Stimulated activated effector memory CD8-positive, alpha-beta T cell treated with anti-CD3 and anti-CD28 coated beads, Interleukin-12 subunit alpha, Interleukin-12 subunit beta, amount 100 ng/mL, for 72 hours (primary cell): ENCODE data around the gene TUB.

Experiments
- ATAC-seq: fragments of 150-1000 bp; cut with Tn5 transposase; 2 replicates; pipeline ENCODE4 v1.10.0; 2021
- DNase-seq, 2 donors: peaks; one replicate each; pipeline ENCODE4 v3.0.0; 2021 to 2022; ENCODE audit warnings: low spot score in 2 of 2
- H3K27ac Mint-ChIP-seq: one replicate; pipeline ENCODE4 v1.8.0; 2022; ENCODE audit warnings: mild to moderate bottlenecking, mixed read lengths
- H3K36me3 Mint-ChIP-seq: one replicate; pipeline ENCODE4 v1.8.0; 2022; ENCODE audit warnings: mild to moderate bottlenecking, mixed read lengths
- H3K4me1 Mint-ChIP-seq: one replicate; pipeline ENCODE4 v1.8.0; 2022; ENCODE audit warnings: mixed read lengths
- H3K4me3 Mint-ChIP-seq: one replicate; pipeline ENCODE4 v1.8.0; 2022; ENCODE audit warnings: mild to moderate bottlenecking, mixed read lengths
- H3K9me3 Mint-ChIP-seq: one replicate; pipeline ENCODE4 v1.8.0; 2022; ENCODE audit warnings: mixed read lengths

Gene TUB

DNA sequence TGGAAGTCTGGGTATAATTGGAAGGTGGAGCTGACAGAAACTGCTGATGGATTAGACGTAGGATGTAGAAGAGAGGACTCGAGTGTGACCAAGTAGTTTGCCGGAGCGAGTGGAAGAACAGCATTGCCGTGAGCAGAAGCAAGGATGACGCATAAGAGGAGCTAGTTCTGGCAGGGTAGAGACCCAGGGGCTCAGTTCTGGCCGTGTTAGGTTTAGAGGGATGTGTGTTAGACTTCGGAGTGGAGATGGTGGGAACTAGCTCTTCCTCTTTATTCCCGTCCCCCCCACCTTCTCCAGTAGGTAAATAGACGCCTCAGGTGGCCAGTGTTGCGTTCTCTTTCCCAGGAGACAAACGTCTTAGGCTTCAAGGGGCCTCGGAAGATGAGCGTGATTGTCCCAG is 19.1 kb downstream of the TUB start:
- H3K4me3 Mint-ChIP-seq: no peak overlapping the region
- H3K9me3 Mint-ChIP-seq: no peaks in the 10 kb centered on the region
- H3K36me3 Mint-ChIP-seq: no peaks in the 10 kb centered on the region
- no peak overlapping the region for H3K27ac Mint-ChIP-seq
- H3K4me1 Mint-ChIP-seq: no peaks in the 10 kb centered on the region
- ATAC-seq (no peak), DNase-seq (no peak)

DNA sequence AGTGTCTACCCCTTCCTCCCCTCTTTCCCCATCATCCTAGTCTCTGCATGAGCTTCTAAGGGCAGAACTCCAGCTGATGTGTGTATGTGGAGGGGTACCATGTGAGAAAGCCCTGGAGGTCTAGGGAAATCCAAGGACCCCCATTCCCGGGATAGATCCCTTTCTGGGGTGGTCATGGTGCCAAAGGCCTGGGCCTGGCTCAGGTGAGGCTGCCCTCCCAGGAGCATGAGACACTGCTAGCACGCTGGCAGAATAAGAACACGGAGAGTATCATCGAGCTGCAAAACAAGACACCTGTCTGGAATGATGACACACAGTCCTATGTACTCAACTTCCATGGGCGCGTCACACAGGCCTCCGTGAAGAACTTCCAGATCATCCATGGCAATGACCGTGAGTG is 19.6 kb downstream of the TUB start:
- no peak for DNase-seq
- H3K9me3 Mint-ChIP-seq: no peaks in the 10 kb centered on the region
- no peak overlapping the region for H3K27ac Mint-ChIP-seq
- no peak for ATAC-seq
- H3K36me3 Mint-ChIP-seq: no peaks in the 10 kb centered on the region
- no peak overlapping the region for H3K4me3 Mint-ChIP-seq
- no peaks in the 10 kb centered on the region for H3K4me1 Mint-ChIP-seq

DNA sequence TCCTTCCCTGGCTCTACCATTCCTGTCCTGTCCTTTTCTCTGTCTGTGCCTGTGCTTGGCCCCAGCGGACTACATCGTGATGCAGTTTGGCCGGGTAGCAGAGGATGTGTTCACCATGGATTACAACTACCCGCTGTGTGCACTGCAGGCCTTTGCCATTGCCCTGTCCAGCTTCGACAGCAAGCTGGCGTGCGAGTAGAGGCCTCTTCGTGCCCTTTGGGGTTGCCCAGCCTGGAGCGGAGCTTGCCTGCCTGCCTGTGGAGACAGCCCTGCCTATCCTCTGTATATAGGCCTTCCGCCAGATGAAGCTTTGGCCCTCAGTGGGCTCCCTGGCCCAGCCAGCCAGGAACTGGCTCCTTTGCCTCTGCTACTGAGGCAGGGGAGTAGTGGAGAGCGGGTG is 20.4 kb downstream of the TUB start:
- ATAC-seq (no peak), DNase-seq (no peak)
- H3K36me3 Mint-ChIP-seq: no peaks in the 10 kb centered on the region
- H3K27ac Mint-ChIP-seq: no peak overlapping the region
- H3K4me1 Mint-ChIP-seq: no peaks in the 10 kb centered on the region
- no peaks in the 10 kb centered on the region for H3K9me3 Mint-ChIP-seq
- H3K4me3 Mint-ChIP-seq: no peak overlapping the region

DNA sequence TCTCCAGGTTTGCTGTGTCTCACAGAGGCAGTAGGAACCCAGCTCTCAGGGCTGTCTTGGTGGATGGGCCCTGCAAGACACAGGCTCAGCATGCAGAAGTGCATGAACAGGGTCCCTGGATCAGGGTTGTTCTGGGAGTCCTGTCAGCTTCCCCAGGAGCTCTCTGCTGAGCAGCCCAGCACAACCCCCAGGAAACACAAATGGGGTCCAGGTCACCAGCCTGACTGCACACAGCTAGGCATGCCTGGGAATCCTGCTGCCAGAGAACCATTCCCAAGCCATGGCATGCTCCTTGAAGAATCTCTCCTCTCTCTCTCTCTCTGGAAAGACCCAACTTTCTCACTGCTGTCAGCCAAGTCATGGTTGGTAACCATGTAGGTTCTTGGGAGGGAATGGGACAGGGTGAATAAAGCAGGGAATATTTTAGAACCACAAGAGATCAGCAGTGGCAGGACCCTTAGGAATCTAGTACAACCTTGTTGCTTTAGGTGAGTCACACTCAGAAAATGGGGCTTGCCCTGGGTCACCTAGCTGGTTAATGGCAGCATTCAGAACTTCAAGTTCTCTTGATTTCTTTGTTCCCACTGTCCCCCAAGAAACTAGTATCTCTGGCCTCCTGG is 21.4 kb downstream of the TUB start:
- no peak overlapping the region for H3K4me3 Mint-ChIP-seq
- no peaks in the 10 kb centered on the region for H3K4me1 Mint-ChIP-seq
- ATAC-seq (no peak), DNase-seq (no peak)
- no peaks in the 10 kb centered on the region for H3K9me3 Mint-ChIP-seq
- no peaks in the 10 kb centered on the region for H3K36me3 Mint-ChIP-seq
- no peak overlapping the region for H3K27ac Mint-ChIP-seq

DNA sequence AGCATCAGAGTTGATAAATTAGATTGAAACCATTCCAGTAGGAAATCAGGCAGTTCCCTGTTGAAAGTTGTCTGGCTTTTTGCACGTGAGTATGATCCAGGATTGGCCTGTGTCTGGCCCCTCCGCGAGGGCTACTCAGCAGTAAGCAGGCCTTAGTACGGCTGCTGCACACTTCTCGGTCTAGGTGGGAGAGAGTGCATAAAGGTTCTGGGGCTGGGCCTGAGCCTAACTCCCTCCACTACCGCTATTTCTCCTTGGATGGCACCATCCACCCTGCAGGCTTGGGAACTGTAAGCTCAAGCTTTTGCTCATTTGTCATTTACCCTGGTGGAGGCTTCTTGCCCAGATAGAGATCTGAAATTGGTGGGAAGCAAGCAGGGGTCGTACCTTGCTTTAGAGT is 22.0 kb downstream of the TUB start:
- no peak overlapping the region for H3K27ac Mint-ChIP-seq
- H3K4me1 Mint-ChIP-seq: no peaks in the 10 kb centered on the region
- H3K36me3 Mint-ChIP-seq: no peaks in the 10 kb centered on the region
- DNase-seq (no peak), ATAC-seq (no peak)
- no peak overlapping the region for H3K4me3 Mint-ChIP-seq
- no peaks in the 10 kb centered on the region for H3K9me3 Mint-ChIP-seq

DNA sequence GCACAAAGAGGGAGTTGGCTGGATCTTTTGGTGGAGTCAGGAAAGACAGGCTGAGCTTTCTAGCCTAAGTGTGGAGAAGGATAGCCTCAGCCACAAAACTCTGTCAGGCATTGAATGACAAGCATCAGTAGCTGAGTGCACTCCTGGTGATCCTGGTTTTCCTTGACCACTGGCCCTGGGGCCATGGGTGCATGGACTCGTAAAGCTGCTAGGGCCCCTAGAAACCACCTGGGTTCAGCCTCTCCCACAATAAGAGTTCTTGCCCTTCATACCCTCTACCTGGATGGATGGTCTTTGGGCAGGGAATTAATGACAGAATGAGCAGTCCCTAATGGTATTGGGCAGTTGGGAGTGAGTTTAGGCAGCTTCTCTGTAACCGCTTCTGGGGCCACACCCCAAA is 22.9 kb downstream of the TUB start:
- Mint-ChIP-seq H3K36me3 (no peaks in the 10 kb centered on the region), H3K9me3 (no peaks in the 10 kb centered on the region), H3K4me3 (no peak overlapping the region), H3K4me1 (no peaks in the 10 kb centered on the region), H3K27ac (no peak overlapping the region)
- DNase-seq (no peak), ATAC-seq (no peak)

DNA sequence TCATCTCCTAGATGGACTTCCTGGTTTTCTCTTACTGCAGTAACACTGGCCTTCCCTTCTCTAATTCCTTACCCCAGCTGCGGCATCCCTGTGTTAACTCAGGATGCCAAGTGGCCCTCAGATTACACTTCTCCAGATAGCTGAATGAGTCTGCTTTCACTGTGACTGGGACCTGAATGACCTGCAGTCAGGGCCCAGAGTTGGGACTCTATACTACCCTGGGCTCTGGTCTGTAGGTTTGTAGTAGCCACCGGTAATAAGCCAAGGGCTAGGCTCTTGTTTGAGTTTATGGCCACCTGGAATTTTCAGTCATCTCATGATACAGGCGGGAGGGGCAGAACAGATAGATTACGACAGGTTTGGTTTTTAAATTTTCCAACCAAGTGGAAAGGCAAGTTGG is 24.1 kb downstream of the TUB start:
- Mint-ChIP-seq H3K4me1 (no peaks in the 10 kb centered on the region), H3K36me3 (no peaks in the 10 kb centered on the region), H3K9me3 (no peaks in the 10 kb centered on the region), H3K4me3 (no peak overlapping the region), H3K27ac (no peak overlapping the region)
- DNase-seq: no peak
- ATAC-seq: no peak

DNA sequence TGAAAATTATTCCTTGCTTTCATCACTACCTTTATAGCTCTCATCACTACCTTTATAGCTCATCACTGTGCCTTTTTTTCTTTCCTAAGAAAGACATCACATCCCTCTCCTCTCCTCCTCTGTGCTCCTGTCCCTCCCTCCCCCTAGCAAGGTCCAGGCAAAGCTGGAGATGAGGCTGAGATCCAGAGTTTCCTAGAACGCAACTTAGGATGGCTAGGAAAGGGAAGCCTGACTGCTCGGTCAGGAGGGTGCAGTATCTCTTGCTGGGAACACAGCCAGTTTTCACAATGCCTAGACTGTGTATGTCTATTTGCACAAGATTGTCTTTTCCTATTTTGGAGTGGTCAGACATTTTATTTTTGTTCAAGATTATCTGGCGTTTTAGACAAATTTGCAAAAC is 24.7 kb downstream of the TUB start:
- Mint-ChIP-seq H3K4me1 (no peaks in the 10 kb centered on the region), H3K36me3 (no peaks in the 10 kb centered on the region), H3K4me3 (no peak overlapping the region), H3K27ac (no peak overlapping the region), H3K9me3 (no peaks in the 10 kb centered on the region)
- ATAC-seq (no peak), DNase-seq (no peak)

DNA sequence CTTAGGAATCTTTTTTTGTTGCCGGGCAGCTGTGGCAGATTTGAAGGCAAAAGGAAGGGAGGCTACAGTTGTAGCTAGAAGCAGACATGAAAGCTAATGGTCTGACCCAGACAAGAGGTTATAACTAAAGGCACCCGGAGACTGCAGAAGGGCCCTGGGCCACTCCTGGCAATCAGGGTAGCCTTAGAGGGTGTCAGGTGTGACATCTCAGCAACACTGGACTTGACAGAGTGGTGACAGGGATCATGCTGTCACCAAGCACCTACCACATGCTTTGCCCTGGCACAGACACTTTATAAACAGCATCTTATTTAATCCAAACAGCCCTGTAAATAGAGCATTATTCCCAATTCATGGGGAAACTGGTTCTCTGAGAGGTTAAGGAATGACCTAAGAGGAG is 25.7 kb downstream of the TUB start:
- Mint-ChIP-seq H3K27ac (no peak overlapping the region), H3K4me1 (no peaks in the 10 kb centered on the region), H3K4me3 (no peak overlapping the region), H3K9me3 (no peaks in the 10 kb centered on the region), H3K36me3 (no peaks in the 10 kb centered on the region)
- ATAC-seq: no peak
- no peak for DNase-seq

DNA sequence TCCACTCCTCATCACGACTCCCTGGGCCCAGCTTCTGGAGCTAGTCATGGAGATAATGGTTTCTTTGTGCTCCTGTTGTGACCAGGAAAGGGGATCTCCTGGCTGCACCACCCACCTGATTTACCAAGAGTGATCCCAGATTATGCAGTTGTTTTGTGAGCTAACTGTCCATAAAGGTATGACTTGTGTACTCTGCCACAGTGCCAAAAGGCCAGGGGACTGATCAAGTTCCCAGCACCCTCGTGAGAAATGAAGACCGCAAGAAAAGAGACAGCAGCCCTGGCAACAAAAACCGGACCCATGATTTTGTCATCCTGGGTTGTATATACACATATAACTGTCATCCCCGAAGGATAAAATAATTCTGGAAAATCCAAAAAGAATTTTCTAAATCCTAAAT is 26.6 kb downstream of the TUB start:
- DNase-seq (no peak), ATAC-seq (no peak)
- H3K4me3 Mint-ChIP-seq: no peak overlapping the region
- H3K27ac Mint-ChIP-seq: no peak overlapping the region
- H3K9me3 Mint-ChIP-seq: no peaks in the 10 kb centered on the region
- no peaks in the 10 kb centered on the region for H3K36me3 Mint-ChIP-seq
- H3K4me1 Mint-ChIP-seq: no peaks in the 10 kb centered on the region

DNA sequence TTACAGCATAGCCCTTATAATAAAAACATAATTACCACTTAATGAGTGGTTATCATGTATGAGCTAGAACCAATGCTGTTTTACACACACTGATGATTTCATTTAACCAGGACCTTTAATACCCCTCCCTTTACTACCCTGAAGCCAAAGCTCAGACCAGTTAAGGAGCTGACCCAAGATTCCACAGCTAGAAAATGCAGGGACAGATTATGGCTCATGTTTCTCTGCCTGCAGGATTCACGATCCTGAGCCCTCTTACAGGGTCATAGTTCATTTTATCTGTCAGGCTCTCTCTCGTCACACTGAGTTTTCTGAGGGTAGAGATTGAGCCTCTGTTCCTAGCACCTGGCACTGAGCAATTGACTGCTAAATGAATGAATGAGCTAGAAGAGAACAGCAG is 27.4 kb downstream of the TUB start:
- DNase-seq (no peak), ATAC-seq (no peak)
- no peak overlapping the region for H3K4me3 Mint-ChIP-seq
- H3K9me3 Mint-ChIP-seq: no peaks in the 10 kb centered on the region
- H3K4me1 Mint-ChIP-seq: no peaks in the 10 kb centered on the region
- no peak overlapping the region for H3K27ac Mint-ChIP-seq
- no peaks in the 10 kb centered on the region for H3K36me3 Mint-ChIP-seq

DNA sequence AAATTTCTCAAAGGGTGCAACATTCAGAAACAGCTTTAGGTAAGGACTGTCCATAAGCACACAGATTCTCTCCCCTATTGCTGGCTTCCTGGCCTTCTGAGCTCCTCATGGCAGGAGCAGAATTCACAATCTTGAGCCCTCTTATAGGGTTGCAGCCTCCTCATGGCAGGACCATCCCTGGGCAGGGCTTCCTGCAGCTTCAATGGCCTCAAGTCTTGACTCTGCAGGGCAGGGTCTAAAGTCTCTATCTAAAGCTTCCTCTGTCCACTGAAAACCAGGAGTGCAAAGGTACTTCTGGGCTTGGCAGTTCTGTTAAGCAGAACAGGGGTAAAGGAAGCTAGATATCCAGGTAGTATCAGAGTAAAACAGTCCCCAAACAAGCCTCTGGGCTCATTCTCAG is 28.7 kb downstream of the TUB start:
- Mint-ChIP-seq H3K9me3 (peaks cover under 1% of the 10 kb centered on the region), H3K4me1 (no peaks in the 10 kb centered on the region), H3K4me3 (no peak overlapping the region), H3K27ac (no peak overlapping the region), H3K36me3 (no peaks in the 10 kb centered on the region)
- ATAC-seq (peak; percentile 37), DNase-seq (no peak)

DNA sequence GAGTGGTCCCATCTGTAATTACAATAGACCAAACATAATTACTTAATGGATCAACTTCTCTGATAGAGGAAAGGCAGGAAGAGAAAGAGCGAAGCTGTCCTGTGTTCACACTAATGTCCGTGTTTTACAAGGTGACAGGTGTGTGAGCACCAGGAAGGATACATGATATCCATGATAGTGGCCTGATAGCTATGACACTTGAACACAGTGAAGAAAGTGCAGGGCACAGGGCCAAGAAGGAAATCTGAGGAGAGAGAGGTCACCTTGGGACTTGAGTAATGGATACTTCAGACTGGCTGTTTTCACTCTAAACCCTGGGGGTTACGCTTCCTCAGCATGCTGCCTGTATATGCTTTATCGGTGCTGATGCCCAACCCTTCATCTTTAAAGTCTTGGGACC is 29.4 kb downstream of the TUB start:
- H3K9me3 Mint-ChIP-seq: peaks cover 5% of the 10 kb centered on the region
- DNase-seq: no peak
- ATAC-seq: no peak
- no peaks in the 10 kb centered on the region for H3K36me3 Mint-ChIP-seq
- no peak overlapping the region for H3K4me3 Mint-ChIP-seq
- H3K4me1 Mint-ChIP-seq: no peaks in the 10 kb centered on the region
- no peak overlapping the region for H3K27ac Mint-ChIP-seq

DNA sequence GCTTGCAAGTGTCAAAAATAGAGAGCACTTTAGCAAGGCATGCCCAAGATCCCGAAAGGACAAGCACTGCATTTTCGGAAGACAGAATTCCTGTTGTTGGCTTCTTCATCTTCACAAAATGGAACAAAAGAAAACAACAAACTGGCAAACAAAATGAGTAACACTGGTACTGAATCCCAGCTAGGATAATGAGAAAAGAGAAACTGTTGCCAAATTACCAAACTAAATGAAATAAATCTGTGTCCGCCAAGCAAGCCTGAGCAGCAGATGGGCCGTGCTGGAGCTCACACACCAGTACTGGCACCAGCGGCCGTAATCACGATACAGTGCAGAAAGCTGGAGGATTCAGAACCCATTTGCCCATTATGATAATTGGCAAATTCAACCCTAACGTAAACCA is 30.6 kb downstream of the TUB start:
- Mint-ChIP-seq H3K9me3 (peaks cover 5% of the 10 kb centered on the region), H3K4me3 (no peak overlapping the region), H3K4me1 (no peaks in the 10 kb centered on the region), H3K27ac (no peak overlapping the region), H3K36me3 (no peaks in the 10 kb centered on the region)
- ATAC-seq (no peak), DNase-seq (no peak)

DNA sequence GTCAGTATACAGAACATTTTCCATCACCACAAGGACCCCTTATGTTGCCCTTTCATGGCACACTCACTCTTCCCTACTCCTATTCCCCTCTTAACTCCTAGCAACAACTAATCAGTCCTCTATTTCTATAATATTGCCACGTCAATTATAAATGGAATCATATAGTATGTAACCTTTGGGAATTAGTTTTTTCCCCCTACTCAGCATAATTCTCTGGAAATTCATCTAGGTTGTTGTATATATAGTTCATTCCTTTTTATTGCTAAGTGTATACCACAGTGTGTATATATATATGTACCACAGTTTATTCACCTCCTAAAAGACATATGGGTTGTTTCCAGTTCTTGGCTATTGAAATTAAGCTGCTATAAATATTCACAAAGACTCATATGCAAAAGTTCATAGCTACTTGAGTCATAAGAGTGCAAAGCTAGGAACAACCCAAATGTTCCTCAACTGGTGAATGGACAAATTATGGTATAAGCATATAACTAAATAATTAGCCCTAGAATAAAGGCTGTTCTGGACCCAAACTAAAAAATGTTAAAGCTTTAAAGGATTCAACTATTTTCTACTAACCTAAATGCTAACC is 41.3 kb downstream of the TUB start:
- Mint-ChIP-seq H3K36me3 (no peaks in the 10 kb centered on the region), H3K9me3 (no peaks in the 10 kb centered on the region), H3K4me1 (no peaks in the 10 kb centered on the region), H3K4me3 (no peak overlapping the region), H3K27ac (no peak overlapping the region)
- no peak for DNase-seq
- ATAC-seq: no peak

DNA sequence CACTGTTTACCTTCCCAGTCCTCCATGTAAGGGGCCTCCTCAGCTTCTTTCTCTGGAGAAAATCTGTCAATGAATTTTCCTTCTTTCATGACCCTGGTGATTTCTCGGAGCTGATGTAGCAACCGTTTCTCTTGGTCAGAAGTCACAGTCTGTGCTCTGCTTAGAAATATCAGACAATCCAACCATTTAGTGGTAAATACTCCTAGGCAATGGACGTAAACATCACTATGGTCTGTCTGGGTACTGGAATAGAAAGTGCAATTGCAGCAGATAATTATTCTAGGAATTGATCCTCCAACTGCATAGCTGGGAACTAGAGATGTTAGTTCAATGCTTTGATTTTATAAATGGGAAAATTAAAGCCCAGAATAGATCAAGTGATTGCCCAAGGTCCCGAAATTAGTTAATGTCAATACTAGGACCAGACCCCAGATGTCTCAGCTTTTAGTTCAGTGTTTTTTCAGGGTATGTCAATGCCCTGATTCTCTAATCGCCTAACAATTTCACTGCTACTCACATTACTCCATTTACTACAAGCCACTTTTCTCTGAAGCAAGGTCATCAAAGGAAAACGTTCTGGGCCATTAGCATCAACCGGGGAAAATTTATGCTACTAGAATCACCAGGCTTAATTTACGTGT is 45.8 kb downstream of the TUB start:
- no peak for DNase-seq
- ATAC-seq: no peak
- no peaks in the 10 kb centered on the region for H3K4me1 Mint-ChIP-seq
- H3K36me3 Mint-ChIP-seq: no peaks in the 10 kb centered on the region
- H3K9me3 Mint-ChIP-seq: no peaks in the 10 kb centered on the region
- no peak overlapping the region for H3K4me3 Mint-ChIP-seq
- no peak overlapping the region for H3K27ac Mint-ChIP-seq
